OCI-LY1 (cell line): ENCODE measurements around the gene IBA57.
"Not testable (repeated sequence)": the region's sequence is repeated elsewhere in the genome, so short reads cannot be mapped to it uniquely, and the experiment has no call there.

ENCODE experiments used
- H2AFZ ChIP-seq: fragments of 200-600 bp; sonication (generic), shearing (Covaris generic); 2 replicates; pipeline ENCODE4 v1.6.0; 2014; ENCODE audit warnings: antibody characterized with exemption, mild to moderate bottlenecking, low read length
- H3F3A ChIP-seq: fragments of 200-600 bp; sonication (generic), shearing (Covaris generic); 2 replicates; pipeline ENCODE4 v1.6.0; 2014; ENCODE audit warnings: mild to moderate bottlenecking, antibody characterized with exemption, low read length, moderate library complexity; ENCODE audit not compliant: insufficient read depth
- H3K27ac ChIP-seq: fragments of 200-600 bp; sonication (generic); 2 replicates; pipeline ENCODE4 v1.5.1; 2014; ENCODE audit warnings: low read length, mixed run types, mild to moderate bottlenecking, low read depth; ENCODE audit not compliant: poor library complexity, severe bottlenecking
- H3K27me3 ChIP-seq: fragments of 200-600 bp; sonication (generic); 2 replicates; pipeline ENCODE4 v1.6.0; 2014; ENCODE audit warnings: antibody characterized with exemption, mild to moderate bottlenecking, low read length, moderate library complexity; ENCODE audit not compliant: insufficient read depth
- H3K36me3 ChIP-seq: fragments of 200-600 bp; sonication (generic); 2 replicates; pipeline ENCODE4 v1.6.1; 2014; ENCODE audit warnings: mild to moderate bottlenecking, antibody characterized with exemption, low read length, moderate library complexity, mixed read lengths; ENCODE audit not compliant: insufficient read depth
- H3K4me1 ChIP-seq: fragments of 200-600 bp; sonication (generic); 2 replicates; pipeline ENCODE4 v1.5.1; 2014; ENCODE audit warnings: mild to moderate bottlenecking, low read length, moderate library complexity; ENCODE audit not compliant: insufficient read depth, severe bottlenecking
- H3K4me2 ChIP-seq: fragments of 200-600 bp; sonication (generic), shearing (Covaris generic); 2 replicates; pipeline ENCODE4 v1.6.1; 2014; ENCODE audit warnings: low read length
- H3K4me3 ChIP-seq: fragments of 200-600 bp; sonication (generic); 2 replicates; pipeline ENCODE4 v1.5.1; 2014; ENCODE audit warnings: low read length, low read depth, mild to moderate bottlenecking, mixed read lengths; ENCODE audit not compliant: poor library complexity, severe bottlenecking
- H3K79me2 ChIP-seq: fragments of 200-600 bp; shearing (Covaris generic); 2 replicates; pipeline ENCODE4 v1.6.1; 2016; ENCODE audit warnings: mixed run types, low read length, mixed read lengths; ENCODE audit not compliant: insufficient read depth
- H3K9ac ChIP-seq: fragments of 200-600 bp; sonication (generic), shearing (Covaris generic); 2 replicates; pipeline ENCODE4 v1.6.1; 2014; ENCODE audit warnings: mild to moderate bottlenecking, low read length, mixed read lengths
- H3K9me2 ChIP-seq: fragments of 200-600 bp; sonication (generic), shearing (Covaris generic); 2 replicates; pipeline ENCODE4 v1.6.1; 2014; ENCODE audit warnings: low read depth, mild to moderate bottlenecking, low read length, mixed read lengths
- H3K9me3 ChIP-seq: fragments of 200-600 bp; shearing (Covaris generic); 2 replicates; pipeline ENCODE4 v1.6.1; 2014; ENCODE audit warnings: low read length, mixed read lengths
- H4K20me1 ChIP-seq: fragments of 200-600 bp; sonication (generic), shearing (Covaris generic); 2 replicates; pipeline ENCODE4 v1.6.0; 2016; ENCODE audit warnings: mild to moderate bottlenecking, low read length; ENCODE audit not compliant: insufficient read depth
- EZH2 ChIP-seq: fragments of 200-600 bp; sonication (generic), shearing (Covaris generic); IDR thresholded peaks from 2 replicates; pipeline ENCODE4 v1.8.0; 2017; ENCODE audit warnings: borderline replicate concordance, mixed run types, mild to moderate bottlenecking, antibody characterized with exemption, low read length, moderate library complexity, mixed read lengths
- TF ChIP-seq, protein P1 (sequence below): fragments of 200-600 bp; sonication (generic), shearing (Covaris generic); IDR thresholded peaks from 2 replicates; pipeline ENCODE4 v1.5.1; 2017; ENCODE audit warnings: mild to moderate bottlenecking, antibody characterized with exemption, low read length, moderate library complexity, mixed read lengths

The IBA57 gene

DNA sequence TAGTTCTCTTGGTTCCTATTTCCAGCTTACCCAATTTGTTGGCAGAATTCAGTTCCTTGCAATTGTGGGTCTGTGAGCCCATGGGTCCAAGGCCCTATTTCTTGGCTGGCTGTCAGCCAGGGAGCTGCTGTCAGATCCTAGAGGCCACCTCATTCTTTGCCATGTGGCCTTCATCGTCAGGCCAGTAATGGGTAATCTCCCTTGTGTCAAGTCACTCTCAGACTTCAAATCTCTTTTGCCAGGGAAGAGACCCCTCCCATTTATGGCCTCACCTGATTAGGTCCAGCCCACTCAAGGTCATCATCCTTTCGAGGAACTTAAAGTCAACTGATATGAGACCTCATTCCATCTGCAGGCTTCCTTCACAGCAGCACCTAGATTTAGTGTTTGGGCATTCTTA is 60.1 kb downstream of the IBA57 start:
- Histone ChIP-seq H3F3A (no peaks in the 10 kb centered on the region), H3K36me3 (no peaks in the 10 kb centered on the region), H3K4me2 (no peak overlapping the region), H3K27ac (no peak overlapping the region), H3K4me1 (no peaks in the 10 kb centered on the region), H3K27me3 (no peaks in the 10 kb centered on the region; the same call in 1 of the 2 replicates), H3K79me2 (no peaks in the 10 kb centered on the region), H3K9me2 (no peaks in the 10 kb centered on the region), H3K9ac (no peak overlapping the region), H3K9me3 (no peaks in the 10 kb centered on the region), H3K4me3 (no peak overlapping the region), H2AFZ (no peak overlapping the region), H4K20me1 (no peaks in the 10 kb centered on the region)
- TF ChIP-seq EZH2, result no peak
- TF ChIP-seq, protein P1, sequence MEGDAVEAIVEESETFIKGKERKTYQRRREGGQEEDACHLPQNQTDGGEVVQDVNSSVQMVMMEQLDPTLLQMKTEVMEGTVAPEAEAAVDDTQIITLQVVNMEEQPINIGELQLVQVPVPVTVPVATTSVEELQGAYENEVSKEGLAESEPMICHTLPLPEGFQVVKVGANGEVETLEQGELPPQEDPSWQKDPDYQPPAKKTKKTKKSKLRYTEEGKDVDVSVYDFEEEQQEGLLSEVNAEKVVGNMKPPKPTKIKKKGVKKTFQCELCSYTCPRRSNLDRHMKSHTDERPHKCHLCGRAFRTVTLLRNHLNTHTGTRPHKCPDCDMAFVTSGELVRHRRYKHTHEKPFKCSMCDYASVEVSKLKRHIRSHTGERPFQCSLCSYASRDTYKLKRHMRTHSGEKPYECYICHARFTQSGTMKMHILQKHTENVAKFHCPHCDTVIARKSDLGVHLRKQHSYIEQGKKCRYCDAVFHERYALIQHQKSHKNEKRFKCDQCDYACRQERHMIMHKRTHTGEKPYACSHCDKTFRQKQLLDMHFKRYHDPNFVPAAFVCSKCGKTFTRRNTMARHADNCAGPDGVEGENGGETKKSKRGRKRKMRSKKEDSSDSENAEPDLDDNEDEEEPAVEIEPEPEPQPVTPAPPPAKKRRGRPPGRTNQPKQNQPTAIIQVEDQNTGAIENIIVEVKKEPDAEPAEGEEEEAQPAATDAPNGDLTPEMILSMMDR, result no peak

DNA sequence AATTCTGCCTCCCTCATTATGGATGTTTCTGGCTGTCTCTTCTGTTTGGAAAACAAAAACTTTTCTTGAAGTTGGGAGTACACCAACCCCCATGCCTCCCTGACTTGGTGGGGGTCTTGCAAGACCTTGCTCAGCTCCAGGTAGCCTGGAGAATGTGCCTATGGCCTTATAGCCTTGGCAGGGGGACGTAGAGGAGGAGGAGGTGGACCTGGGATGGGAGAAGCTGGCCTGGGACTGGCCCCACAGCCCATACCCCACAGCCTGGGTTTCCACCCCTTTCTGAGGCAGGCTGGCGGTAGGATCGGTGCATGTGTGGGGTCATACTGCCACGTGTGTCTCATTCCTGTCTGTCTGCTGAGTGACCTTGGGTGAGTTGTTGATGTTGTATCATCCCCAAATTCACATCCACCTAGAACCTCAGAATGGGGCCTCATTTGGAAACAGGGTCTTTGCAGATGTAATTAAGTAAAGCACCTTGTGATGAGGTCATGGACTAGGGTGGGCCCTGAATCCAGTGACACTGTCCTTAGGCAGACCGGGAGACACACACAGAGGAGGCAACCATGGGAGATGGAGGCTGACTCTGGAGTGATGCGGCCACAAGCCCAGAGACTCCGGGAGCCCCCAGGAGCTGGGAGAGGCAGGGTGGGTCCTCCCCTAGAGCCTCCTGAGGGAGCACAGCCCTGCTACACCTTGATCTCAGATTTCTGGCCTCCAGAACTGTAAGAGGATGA is 60.7 kb downstream of the IBA57 start:
- TF ChIP-seq, protein P1, result no peak
- TF ChIP-seq EZH2, result no peak
- H3K36me3 ChIP-seq, result no peaks in the 10 kb centered on the region
- H3F3A ChIP-seq, result no peaks in the 10 kb centered on the region

DNA sequence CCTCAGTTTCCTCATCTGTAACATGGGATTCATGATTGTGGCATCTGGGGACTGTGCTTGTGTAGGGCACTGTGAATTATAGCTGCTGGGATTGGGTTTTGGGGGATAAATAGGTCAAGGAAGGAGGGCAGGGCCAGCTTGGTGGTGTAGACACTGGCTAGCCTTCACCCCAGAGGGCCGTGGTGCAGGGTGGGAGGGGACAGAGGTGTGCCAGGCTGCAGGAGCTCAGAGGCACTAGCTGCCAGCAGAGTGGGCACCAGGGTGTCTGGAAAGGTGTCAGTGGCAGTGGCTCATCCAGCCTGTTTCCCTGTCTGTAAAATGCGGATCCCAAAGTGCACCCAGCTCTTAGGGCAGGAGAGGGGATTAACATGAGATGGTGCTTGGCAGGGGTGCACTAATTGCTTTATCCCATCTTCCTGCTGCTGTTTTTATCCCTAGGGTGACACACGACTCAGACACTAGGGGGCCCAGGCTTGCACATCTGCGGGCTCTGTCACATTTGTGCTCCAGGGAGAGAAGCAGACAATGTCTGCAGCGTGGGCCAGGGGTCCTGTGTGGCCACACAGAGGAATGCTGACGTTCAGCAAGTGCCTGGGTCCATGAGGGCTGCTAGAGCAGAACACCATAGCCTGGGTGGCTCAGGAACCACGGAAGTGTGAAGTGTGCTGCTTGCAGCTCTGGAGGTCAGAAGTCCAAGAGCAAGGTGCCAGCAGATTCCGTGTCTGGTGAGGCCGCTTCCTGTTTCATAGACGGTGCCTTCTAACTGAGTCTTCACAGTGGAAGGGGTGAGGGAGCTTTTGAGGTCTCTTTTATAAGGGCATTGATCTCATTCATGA is 61.6 kb downstream of the IBA57 start:
- H3K36me3 ChIP-seq, result no peaks in the 10 kb centered on the region
- H3K27me3 ChIP-seq, result no peaks in the 10 kb centered on the region; the same call in 1 of the 2 replicates
- H3K27ac ChIP-seq, result no peak overlapping the region
- no peak overlapping the region for H3K4me2 ChIP-seq
- no peak overlapping the region for H3K4me3 ChIP-seq
- no peaks in the 10 kb centered on the region for H3K4me1 ChIP-seq
- no peaks in the 10 kb centered on the region for H3K9me3 ChIP-seq
- no peak overlapping the region for H3K9ac ChIP-seq
- TF ChIP-seq EZH2, result no peak
- TF ChIP-seq, protein P1, result peak; percentile 33
- H3K79me2 ChIP-seq, result no peaks in the 10 kb centered on the region
- no peaks in the 10 kb centered on the region for H3F3A ChIP-seq
- H3K9me2 ChIP-seq, result no peaks in the 10 kb centered on the region
- H4K20me1 ChIP-seq, result no peaks in the 10 kb centered on the region
- no peak overlapping the region for H2AFZ ChIP-seq

More for the DNA sequence above, 60.7 kb downstream of the IBA57 start:
- no peak overlapping the region for H3K4me2 ChIP-seq
- H3K9me2 ChIP-seq, result no peaks in the 10 kb centered on the region
- no peak overlapping the region for H2AFZ ChIP-seq
- H3K9me3 ChIP-seq, result no peaks in the 10 kb centered on the region
- H3K9ac ChIP-seq, result no peak overlapping the region
- no peaks in the 10 kb centered on the region; the same call in 1 of the 2 replicates for H3K27me3 ChIP-seq
- H4K20me1 ChIP-seq, result no peaks in the 10 kb centered on the region
- H3K27ac ChIP-seq, result no peak overlapping the region
- H3K4me3 ChIP-seq, result no peak overlapping the region
- H3K79me2 ChIP-seq, result no peaks in the 10 kb centered on the region
- H3K4me1 ChIP-seq, result no peaks in the 10 kb centered on the region

DNA sequence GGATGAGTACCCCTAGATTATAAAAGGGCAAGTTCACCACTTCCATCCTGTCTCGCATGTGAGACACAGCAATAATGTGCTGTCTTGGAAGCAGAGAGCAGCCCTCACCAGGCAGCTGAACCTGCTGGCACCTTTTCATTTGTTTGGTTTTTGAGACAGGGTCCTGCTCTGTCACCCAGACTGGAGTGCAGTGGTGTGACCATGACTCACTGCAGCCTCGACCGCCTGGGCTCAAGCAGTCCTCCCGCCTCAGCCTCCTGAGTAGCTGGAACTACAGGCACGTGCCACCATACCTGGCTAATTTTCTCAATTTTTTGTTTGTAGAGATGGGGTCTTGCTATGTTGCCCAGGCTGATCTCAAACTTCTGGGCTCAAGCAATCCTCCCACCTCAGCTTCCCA is 62.5 kb downstream of the IBA57 start:
- not testable (repeated sequence) for H3K9me2 ChIP-seq, H3K4me3 ChIP-seq, H4K20me1 ChIP-seq, H3K27ac ChIP-seq, H2AFZ ChIP-seq, H3K79me2 ChIP-seq, H3K9ac ChIP-seq, H3F3A ChIP-seq, H3K27me3 ChIP-seq, H3K4me2 ChIP-seq, H3K4me1 ChIP-seq, H3K36me3 ChIP-seq, H3K9me3 ChIP-seq
